ENCODE data around the gene C14orf180.

The C14orf180 gene

DNA sequence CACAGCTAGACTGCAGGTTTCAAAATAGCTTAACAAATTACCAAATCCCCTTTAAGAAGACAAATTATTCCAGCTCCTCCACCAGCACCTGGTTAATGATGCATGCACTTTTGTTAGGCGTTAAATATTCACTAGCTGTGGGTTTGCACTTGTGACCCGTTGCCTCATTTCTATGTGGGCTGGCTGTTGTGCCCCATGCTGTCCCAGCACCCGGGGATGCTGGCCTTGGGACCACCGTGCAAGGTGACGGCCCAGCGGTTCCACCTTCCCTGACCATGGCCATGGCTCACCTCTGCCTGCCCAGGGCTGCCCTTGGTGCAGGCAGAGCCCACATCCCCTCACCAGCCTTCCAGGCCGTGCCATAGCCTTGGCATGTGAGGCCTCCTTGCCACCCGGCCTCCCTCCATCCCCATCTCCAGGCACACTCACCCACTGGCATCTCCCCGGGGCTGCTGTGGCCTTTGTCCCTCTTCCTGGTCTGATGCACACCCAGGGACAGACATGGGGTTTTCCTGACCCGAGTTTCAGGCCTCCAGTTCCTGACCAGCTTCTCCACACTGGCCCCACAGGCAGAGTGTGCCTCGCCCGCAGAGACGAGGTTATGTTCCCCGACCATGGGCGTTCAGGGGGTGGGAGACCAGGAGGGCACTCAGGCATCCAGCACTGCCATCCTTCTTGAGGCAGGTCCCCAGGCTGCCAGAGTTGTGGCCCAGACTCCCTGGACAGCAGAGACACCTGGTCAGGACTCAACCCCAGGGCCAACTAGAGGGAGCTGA is 20.3 kb upstream of the C14orf180 start:
- Histone ChIP-seq H3K27ac (ENCODE audit: extremely low read depth, low read depth, low read length) (no peak overlapping the region), H3K36me3 (ENCODE audit: control insufficient read depth in 2 of 2, insufficient read depth in 1 of 2, low read length in 2 of 2) (no peaks in the 10 kb centered on the region), H3K4me1 (ENCODE audit: control insufficient read depth, insufficient read depth, low read length) (no peaks in the 10 kb centered on the region), H3K9me3 (ENCODE audit: control insufficient read depth, insufficient read depth, low read depth, low read length) (no peaks in the 10 kb centered on the region), H3K4me3 (ENCODE audit: low read depth, low read length) (no peak overlapping the region)
- TF ChIP-seq AEBP2 (tag by site-specific recombination; IDR thresholded peaks at IDR 0.05; ENCODE audit: borderline replicate concordance): no peak
- TF ChIP-seq ZNF76 (tag by site-specific recombination; IDR thresholded peaks at IDR 0.05; ENCODE audit: borderline replicate concordance, low read depth): no peak
- no peak for TF ChIP-seq ZNF184 (tag by site-specific recombination; IDR thresholded peaks at IDR 0.05)
- TF ChIP-seq ZNF776 (tag by site-specific recombination; IDR thresholded peaks at IDR 0.05; ENCODE audit: borderline replicate concordance): no peak
- TF ChIP-seq ZIC2 (tag by site-specific recombination; IDR thresholded peaks at IDR 0.05): no peak
- TF ChIP-seq ZBTB6 (tag by site-specific recombination; IDR thresholded peaks at IDR 0.05): no peak
- no peak for TF ChIP-seq GLI2 (tag by site-specific recombination; IDR thresholded peaks at IDR 0.05; ENCODE audit: borderline replicate concordance, low read depth)
- TF ChIP-seq, protein P1, sequence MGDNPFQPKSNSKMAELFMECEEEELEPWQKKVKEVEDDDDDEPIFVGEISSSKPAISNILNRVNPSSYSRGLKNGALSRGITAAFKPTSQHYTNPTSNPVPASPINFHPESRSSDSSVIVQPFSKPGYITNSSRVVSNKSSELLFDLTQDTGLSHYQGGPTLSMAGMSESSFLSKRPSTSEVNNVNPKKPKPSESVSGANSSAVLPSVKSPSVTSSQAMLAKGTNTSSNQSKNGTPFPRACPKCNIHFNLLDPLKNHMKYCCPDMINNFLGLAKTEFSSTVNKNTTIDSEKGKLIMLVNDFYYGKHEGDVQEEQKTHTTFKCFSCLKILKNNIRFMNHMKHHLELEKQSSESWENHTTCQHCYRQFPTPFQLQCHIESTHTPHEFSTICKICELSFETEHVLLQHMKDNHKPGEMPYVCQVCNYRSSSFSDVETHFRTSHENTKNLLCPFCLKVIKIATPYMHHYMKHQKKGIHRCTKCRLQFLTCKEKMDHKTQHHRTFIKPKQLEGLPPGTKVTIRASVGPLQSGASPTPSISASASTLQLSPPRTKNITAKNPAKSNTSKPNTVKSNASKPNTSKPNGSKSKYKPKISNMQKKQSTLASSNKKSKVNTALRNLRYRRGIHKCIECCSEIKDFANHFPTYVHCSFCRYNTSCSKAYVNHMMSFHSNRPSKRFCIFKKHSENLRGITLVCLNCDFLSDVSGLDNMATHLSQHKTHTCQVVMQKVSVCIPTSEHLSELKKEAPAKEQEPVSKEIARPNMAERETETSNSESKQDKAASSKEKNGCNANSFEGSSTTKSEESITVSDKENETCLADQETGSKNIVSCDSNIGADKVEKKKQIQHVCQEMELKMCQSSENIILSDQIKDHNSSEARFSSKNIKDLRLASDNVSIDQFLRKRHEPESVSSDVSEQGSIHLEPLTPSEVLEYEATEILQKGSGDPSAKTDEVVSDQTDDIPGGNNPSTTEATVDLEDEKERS (tag by site-specific recombination; IDR thresholded peaks at IDR 0.05): no peak
- ChIA-PET CTCF (interaction anchor here (0.5 kb wide), 1 partner anchor 10 kb away, joined by 3 read pairs; no protein-coding TSS in a partner anchor), POLR2A (no interaction called here)

GRCh38 chr14:104559804-104560585 is 19.6 kb upstream of the C14orf180 start:
- TF ChIP-seq ZNF341 (tag by site-specific recombination; IDR thresholded peaks at IDR 0.05; ENCODE audit: low read depth) (peak; percentile 71), ZSCAN4 (tag by site-specific recombination; IDR thresholded peaks at IDR 0.05) (peak; percentile 49; the same call in 1 of the 2 replicates)
- TF ChIP-seq, protein P2, sequence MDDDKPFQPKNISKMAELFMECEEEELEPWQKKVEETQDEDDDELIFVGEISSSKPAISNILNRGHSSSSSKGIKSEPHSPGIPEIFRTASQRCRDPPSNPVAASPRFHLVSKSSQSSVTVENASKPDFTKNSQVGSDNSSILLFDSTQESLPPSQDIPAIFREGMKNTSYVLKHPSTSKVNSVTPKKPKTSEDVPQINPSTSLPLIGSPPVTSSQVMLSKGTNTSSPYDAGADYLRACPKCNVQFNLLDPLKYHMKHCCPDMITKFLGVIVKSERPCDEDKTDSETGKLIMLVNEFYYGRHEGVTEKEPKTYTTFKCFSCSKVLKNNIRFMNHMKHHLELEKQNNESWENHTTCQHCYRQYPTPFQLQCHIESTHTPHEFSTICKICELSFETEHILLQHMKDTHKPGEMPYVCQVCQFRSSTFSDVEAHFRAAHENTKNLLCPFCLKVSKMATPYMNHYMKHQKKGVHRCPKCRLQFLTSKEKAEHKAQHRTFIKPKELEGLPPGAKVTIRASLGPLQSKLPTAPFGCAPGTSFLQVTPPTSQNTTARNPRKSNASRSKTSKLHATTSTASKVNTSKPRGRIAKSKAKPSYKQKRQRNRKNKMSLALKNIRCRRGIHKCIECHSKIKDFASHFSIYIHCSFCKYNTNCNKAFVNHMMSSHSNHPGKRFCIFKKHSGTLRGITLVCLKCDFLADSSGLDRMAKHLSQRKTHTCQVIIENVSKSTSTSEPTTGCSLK (tag by site-specific recombination; IDR thresholded peaks at IDR 0.05): no peak
- ChIA-PET POLR2A (no interaction called here), CTCF (interaction anchor here (0.6 kb wide), 1 partner anchor 373 kb away, joined by 4 read pairs; no protein-coding TSS in a partner anchor)
- Histone ChIP-seq H3K4me1 (ENCODE audit: control insufficient read depth, insufficient read depth, low read length) (no peaks in the 10 kb centered on the region), H3K4me3 (ENCODE audit: low read depth, low read length) (no peak overlapping the region), H3K27ac (ENCODE audit: extremely low read depth, low read depth, low read length) (no peak overlapping the region), H3K36me3 (ENCODE audit: control insufficient read depth in 2 of 2, insufficient read depth in 1 of 2, low read length in 2 of 2) (no peaks in the 10 kb centered on the region), H3K9me3 (ENCODE audit: control insufficient read depth, insufficient read depth, low read depth, low read length) (no peaks in the 10 kb centered on the region)
